ENCODE measurements around the gene CEACAM18.

Gene CEACAM18

DNA sequence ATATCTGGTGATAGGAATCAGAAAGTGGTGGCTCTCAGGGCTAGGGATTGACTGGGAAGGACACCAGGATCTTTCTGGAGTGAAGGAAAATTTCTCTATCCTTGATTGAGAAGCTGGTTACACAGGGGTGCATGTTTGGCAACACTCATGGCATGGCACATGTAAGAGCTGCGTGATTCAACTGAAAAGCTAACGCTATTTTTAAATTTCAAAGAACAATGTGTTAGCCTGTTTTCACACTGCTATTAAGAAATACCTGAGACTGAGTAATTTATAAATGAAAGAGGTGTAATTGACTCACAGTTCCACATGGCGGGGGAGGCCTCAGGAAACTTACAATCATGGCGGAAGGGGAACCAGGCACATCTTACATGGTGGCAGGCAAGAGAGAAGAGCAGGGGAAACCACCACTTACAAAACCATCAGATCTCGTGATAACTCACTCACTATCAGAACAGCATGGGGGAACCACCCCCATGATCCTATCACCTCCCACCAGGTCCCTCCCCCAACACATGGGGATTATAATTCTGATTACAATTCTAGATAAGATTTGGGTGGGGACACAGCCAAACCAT is 27.5 kb upstream of the CEACAM18 start:
- DNase-seq (ENCODE audit: low spot score) = no peak
- no peak overlapping the region for H3K27ac ChIP-seq
- CTCF ChIA-PET = no interaction called here
- POLR2A ChIA-PET (ENCODE audit: low non-redundant PET) = no interaction called here
- TF ChIP-seq, protein P1, sequence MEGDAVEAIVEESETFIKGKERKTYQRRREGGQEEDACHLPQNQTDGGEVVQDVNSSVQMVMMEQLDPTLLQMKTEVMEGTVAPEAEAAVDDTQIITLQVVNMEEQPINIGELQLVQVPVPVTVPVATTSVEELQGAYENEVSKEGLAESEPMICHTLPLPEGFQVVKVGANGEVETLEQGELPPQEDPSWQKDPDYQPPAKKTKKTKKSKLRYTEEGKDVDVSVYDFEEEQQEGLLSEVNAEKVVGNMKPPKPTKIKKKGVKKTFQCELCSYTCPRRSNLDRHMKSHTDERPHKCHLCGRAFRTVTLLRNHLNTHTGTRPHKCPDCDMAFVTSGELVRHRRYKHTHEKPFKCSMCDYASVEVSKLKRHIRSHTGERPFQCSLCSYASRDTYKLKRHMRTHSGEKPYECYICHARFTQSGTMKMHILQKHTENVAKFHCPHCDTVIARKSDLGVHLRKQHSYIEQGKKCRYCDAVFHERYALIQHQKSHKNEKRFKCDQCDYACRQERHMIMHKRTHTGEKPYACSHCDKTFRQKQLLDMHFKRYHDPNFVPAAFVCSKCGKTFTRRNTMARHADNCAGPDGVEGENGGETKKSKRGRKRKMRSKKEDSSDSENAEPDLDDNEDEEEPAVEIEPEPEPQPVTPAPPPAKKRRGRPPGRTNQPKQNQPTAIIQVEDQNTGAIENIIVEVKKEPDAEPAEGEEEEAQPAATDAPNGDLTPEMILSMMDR (conservative IDR thresholded peaks at IDR 0.05; ENCODE audit: low read depth) = no peak

- ChIA-PET POLR2A (ENCODE audit: low non-redundant PET) (no interaction called here), CTCF (no interaction called here)
- no peak for DNase-seq (ENCODE audit: low spot score)
- TF ChIP-seq, protein P1 (conservative IDR thresholded peaks at IDR 0.05; ENCODE audit: low read depth) = no peak
- H3K27ac ChIP-seq = no peak overlapping the region
Measured at GRCh38 chr19:51456541-51457290, 21.6 kb upstream of the CEACAM18 start.

- TF ChIP-seq, protein P1 (conservative IDR thresholded peaks at IDR 0.05; ENCODE audit: low read depth) = no peak
- no peak overlapping the region for H3K27ac ChIP-seq
- DNase-seq (ENCODE audit: low spot score) = no peak
- ChIA-PET CTCF (no interaction called here), POLR2A (ENCODE audit: low non-redundant PET) (no interaction called here)
Measured at GRCh38 chr19:51457351-51458013, 20.9 kb upstream of the CEACAM18 start.

DNA sequence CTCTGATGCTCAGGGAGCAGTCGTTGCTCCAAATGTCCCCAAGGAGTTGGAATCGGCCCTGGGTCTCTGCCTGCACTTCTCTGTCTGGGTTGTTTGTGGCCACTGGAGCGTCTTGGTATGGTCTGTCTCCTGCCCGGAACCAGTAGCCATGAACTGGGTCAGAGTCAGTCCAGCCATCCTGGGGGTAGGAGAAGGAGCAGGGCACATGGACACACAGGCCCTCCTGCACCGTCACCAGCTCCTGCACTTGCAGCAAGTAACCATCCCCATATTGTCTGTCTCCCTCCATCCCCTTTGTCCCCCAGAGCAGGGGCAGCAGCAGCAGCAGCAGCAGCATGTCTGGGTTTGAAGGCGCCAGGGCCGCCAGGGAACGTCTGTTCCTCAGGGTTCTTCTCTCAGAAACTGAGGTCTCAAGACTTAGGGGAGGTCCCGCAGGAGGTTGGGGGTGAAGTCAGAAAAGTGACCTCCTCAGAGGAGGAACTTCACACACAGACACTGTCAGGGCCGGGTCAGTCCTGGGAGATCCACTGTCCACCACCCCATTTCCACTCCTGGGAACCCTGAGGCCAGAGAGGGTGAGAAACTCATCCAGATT is 20.2 kb upstream of the CEACAM18 start, which contains the start of gene SIGLEC8:
TSS of gene SIGLEC8 (minus strand) at position 404 of the 595 bp plus-strand sequence. CDS start at position 337, 67 bp downstream.
- H3K27ac ChIP-seq = no peak within 1 kb of the TSS
- no peak for DNase-seq (ENCODE audit: low spot score)
- ChIA-PET CTCF (no interaction called here), POLR2A (ENCODE audit: low non-redundant PET) (no interaction called here)
- TF ChIP-seq, protein P1 (conservative IDR thresholded peaks at IDR 0.05; ENCODE audit: low read depth) = no peak

DNA sequence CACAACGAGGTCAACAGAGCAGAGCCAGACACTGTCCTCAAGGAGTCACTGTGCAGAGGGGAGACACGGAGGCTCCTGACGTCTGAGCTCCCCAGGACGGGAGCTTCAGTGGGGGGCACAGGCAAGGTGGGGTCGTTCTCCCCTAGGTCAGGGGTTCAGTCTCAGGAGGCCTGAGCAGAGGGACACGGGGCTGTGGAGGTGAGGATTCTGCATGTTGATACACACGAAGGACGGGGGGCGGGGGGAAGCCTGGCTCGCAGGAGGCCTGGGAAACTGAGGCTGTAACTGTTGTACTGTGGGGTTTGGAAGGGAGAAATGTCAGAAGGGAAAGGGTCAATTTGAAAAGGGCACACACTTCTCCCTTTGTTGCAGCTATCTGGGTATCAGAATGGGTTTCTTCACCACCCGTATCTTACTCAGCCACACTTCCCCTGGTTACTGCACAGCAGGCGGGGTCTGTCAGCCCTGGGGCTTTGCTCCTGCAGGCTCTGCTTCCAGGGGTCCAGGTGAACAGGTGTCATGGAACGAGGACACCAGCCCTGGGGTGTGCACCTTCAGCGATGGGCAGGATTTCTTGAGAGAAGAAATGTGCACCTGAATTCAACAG is 19.3 kb upstream of the CEACAM18 start:
- H3K27ac ChIP-seq = no peak overlapping the region
- POLR2A ChIA-PET (ENCODE audit: low non-redundant PET) = no interaction called here
- no peak for DNase-seq (ENCODE audit: low spot score)
- TF ChIP-seq, protein P1 (conservative IDR thresholded peaks at IDR 0.05; ENCODE audit: low read depth) = no peak
- CTCF ChIA-PET = no interaction called here
